Glomerular visceral epithelial cell (primary cell): Measurements from ENCODE around the gene RBM26.
"Not testable (repeated sequence)": the region's sequence is repeated elsewhere in the genome, so short reads cannot be mapped to it uniquely, and the experiment has no call there.

Source experiments
- DNase-seq: peaks from one replicate; pipeline ENCODE4 v3.0.0-alpha.2; 2016; ENCODE audit errors: extremely low spot score

Gene RBM26

DNA sequence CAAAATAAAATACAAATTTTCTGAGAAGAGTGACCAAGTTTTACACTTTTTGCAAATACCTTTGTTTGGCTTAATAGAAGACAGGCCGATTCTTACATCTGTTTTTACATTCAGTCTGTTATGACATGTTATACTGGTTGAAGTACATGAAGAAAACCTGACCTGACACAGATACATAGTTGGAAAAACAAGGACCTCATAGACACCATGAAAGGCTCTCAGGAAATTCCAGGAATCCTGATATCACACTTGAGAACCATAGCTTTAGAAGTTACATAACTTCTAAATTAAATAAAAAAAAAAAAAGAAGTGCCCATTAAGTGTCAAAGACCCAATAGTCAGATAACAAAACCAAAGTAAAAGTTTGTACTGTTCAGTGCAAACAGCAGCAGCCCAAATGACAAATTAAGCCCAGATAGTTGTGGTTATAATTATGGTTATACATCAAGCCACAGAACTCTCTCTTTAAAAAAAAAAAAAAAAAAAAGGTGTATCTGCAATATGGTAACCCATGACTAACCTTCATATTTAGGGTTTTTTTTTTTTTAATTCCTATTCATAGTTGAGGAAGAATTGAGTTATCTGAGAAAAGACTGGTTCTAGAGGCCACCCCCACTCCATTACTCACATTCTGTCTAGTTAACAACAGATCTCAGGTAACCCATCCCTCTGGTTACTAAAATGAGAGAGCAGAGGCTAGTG, 19.8 kb downstream of the RBM26 start:
- DNase-seq, result no peak

DNA sequence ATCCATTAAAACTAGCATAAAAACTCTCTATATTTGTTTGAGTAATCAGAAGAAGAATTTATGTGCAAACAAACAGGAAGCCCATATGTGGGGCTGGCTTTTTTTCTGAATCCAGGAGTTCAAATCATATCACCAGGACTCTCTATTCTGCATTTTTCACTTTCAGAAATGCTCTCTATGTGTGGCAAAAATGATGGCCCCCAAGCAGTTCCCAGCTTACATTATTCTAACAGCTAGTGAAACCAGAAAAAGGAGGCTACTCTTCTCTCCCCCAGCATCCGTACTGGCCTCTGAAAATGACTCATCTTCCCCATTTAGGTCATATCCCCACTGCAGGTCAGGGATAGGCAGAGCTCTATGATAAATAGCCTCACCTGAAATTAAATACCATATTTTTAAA, 20.4 kb downstream of the RBM26 start:
- DNase-seq, result peak; percentile 26

DNA sequence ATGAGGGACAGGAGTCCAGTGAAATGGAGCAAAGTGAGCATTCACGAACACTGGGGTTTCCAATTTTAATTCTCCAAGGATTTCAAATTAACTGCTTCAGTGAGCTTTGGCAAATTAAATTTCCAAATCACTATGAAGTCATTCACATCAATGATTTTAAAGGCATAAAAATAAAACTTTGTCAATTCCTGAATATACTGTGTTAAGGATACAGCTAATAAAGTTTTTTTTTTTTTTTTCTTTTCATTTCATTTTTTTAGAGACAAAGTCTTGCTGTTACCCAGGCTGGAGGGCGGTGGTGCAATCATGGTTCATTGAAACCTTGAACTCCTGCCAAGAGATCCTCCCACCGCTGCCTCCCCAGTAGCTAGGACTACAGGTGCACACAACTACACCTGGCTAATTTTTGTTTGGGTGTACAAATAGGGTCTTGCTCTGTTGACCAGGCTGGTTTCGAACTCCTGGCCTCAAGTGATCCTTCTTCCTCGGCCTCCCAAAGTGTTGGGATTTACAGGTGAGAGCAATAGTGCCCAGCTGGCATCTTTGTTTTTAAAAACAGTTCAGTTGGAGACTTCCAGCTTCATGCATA, 21.9 kb downstream of the RBM26 start:
- no peak for DNase-seq

DNA sequence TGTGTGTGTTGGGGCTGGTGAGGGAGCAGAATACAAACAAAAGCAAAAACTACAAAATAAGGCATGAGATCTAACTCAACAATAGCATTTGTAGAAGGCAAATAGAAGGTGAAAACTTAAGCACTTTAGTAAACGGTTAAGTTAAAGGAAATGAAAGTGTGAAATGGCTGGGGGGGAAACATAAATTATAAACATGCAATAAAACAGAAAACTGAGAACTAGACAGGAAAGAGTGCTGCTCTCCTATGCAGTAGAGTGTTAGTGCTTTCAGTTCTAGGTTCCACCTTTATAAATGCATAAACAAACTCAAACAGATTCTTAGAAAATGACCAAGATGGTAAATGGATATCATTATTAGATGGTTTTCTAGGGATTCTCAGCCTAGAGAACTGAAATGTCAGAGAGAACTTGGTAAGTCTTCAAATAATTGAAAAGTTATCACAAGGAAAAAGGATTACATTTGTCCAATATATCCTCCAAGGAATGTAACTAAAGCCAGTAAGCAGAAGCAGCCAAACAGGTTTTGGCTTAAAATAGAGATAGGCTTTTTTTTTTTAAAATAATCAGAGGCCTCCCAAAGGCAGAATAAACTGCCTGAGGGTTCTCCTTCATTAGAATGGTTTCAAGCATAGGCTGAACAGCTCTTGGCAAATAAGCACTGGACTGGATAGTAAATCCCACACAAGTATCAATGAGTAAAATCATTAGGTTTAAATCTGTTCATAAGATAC, 23.3 kb downstream of the RBM26 start:
- no peak for DNase-seq

DNA sequence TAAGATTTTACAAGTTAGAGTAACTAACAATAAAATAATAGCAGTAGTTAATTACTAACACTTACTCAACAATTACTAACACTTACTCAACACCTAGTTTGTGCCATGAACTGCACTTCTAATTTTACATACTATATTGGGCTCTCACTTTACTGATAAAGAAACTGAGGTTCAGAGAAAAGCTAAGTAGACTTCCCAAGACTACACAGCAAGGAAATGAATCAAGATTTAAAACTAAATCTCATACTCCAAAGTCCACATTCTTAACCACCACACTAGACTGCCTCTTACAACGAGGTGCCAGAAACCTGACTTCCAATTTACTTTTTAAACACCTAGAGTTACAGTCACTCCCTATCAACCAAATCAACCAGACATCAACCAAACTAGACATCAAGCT, 25.1 kb downstream of the RBM26 start:
- DNase-seq, result no peak

DNA sequence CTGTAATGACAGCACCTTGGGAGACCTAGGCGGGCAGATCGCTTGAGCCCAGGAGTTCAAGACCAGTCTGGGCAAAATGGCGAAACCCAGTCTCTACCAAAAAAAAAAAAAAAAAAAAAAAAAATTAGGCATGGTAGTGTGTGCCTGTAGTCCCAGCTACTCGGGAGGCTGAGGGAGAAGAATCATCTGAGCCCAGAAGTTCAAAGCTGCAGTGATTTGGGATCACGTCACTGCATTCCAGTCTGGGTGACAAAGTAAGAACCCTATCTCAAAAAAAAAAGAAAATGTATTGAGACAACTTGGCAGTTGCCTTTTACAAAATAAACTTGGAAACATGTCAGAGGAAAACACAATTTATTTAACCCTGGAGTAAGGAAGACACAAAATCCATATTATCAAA, 26.8 kb downstream of the RBM26 start:
- no peak for DNase-seq

DNA sequence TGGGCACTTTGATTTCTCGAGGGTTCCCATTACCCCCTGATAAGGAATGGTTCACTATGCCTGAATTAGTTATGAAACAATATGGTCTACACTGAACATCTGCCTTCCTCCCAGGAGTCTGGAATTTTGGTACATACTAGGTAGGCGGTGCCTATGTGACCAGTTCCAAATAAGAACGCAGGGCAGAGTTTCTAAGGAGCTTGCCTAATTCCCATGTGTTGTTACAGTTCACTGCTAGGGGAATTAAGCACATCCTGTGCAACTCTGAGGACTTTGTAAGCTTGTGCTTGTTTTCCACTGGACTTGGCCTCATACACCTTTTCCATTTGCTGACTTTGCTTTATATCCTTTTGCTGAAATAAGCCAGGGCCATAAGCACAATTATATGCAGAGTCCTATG, 29.2 kb downstream of the RBM26 start:
- no peak for DNase-seq

DNA sequence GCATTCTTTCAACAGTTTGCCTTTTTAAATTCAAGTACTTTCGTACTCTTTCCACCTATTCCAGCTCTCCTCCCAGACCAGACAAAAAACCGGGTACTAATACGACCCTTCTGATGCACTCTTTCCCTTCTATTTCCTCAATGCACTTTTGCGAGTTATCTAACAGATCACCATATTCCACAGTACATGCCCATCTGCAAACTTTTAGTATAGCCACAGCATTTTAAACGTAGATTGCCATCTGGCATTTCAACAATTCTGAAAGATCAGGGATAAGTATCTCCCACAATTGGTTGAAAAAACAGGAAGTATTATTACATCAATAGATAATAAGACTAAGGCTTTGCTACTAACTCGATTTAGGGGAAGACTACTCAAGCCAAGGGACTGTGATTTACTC, 31.5 kb downstream of the RBM26 start:
- no peak for DNase-seq

DNA sequence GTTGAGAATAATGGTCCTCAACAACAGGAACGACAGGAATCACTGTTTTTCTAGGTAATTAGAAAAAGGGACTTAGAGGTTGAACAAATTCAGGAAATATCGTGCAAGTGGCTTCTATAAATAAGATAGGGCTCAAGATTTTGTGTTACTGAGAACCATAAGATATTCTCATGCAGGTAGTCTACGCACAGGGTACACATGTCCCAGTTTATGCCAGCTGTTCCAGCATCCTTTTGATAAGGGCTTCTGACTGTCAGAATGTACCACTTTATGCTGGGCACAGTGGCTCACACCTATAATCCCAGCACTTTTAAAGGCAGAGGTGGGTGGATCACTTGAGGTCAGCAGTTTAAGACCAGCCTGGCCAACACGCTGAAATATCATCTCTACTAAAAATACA, 32.1 kb downstream of the RBM26 start:
- no peak for DNase-seq

DNA sequence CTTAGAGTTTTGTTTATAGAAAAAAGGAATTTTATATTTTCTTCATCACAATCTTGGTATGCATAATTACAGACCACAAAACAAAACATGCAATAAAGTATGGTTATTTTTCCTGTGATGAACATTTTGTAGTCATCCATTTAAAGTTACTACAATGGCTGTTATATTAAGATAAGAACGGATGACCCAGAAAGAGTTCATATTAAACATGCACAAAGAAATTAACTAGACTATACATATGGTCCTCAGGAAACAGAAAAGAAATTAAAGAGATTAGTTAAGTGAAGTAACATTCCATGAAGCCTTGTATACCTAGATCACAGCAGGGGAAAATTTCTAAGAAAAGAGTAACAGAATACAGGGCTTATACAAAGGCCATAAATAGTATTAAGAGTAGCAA, 36.8 kb downstream of the RBM26 start:
- no peak for DNase-seq

DNA sequence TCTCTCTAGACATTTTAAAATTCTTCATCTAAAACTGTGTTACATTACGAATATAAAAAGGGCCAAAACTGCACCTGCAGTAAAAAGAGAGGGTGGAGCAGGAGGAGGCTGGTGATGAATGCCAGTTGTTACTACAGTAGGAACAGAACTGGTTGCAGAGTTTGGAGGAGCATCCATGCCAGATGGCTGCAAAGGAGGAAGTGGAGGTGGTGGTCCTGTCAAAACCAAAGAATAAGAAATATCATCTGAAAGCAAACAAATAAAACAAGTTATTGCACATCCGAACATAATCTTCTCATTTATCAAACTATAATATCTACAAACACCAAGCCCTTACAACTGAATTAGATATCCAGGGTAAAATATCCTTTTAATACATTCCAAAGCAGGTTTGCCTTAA, 40.1 kb downstream of the RBM26 start:
- no peak for DNase-seq

DNA sequence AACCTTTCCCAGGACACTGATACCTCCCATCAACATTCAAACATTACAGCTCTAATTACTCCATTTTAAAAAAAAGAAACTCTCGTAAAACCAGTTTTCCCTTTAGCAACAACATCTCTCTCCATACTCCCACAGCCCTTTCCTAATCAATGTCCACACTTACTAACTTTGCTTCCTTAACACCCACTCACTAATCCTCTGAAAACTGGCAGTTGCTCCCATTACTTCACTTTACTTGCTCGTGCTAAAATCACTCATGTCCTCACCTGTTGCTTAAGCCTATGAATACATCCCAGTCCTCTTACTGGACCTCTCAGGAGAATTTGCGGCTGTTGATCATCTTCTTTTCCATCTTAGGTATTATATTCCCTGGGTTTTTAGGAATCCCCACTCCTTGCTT, 44.8 kb downstream of the RBM26 start:
- DNase-seq, result no peak

DNA sequence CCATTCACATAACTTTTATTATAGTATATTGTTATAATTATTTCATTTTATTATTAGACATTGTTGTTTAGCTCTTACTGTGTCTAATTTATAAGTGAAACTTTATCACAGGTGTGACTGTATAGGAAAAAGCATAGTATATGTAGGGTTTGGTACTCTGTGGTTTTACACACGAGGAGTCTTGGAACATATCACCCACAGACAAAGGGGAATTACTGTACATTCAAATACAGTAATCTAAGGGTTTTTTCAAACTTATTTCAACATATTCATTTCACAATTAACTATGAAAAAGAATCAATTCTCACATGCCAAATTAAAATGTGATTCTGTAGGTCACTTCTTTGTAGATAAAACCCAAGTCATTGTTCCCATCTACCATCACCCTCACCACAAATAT, 46.0 kb downstream of the RBM26 start:
- no peak for DNase-seq

DNA sequence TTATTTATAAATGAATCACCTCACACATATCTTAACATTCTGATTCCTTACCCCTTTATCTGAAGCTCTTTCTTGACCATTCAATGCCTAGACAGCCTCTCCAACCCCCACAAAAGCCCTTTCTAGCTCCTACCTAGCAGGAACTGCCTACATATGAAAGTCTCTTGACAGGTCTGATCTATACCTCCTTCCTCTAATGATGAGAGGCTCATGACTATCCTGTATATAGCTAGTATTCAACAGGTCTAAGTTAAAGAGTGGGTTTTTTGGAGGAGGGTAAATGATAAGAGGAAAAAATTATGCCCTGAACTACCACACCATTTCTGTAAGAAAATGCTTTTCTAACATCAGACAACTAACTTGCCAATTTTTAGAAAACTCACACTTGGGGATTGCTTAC, 47.0 kb downstream of the RBM26 start:
- DNase-seq, result no peak

DNA sequence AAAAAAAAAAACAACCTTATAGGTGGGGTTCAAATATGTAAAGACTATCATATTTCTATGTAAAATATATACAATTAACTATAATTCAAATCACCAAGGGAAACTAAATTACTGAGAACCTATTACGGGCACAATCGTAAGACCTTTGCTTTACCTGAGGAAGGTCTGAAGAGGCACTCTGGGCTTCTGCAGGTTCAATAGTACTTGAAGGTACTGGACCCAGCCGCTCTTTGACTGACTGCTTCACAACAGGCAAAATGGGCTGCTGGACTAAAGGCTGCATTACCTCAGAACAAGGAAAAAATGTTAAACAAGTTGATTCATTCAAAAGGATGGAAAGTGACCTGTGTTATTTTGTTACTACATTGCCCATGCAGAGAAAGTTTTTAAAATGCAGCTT, 51.8 kb downstream of the RBM26 start:
- no peak for DNase-seq

DNA sequence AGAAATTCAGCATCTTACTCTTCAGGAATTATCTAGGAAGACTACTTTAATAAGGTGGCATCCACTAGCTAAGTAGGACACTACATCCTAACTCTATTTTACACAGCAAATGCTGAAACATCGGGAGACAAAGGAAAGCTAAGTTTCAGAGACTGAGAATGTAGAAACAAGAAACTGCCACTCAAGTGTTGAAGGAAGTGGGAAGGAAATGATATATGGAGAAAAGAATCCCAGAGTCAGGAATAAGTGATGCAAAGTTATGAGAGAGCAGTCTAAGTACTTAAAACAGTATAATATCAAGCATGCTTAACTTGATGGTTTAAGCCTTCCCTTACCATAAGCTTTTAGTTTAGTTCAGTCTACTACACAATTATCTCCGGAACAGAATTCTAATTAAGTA, 52.4 kb downstream of the RBM26 start:
- DNase-seq, result no peak

DNA sequence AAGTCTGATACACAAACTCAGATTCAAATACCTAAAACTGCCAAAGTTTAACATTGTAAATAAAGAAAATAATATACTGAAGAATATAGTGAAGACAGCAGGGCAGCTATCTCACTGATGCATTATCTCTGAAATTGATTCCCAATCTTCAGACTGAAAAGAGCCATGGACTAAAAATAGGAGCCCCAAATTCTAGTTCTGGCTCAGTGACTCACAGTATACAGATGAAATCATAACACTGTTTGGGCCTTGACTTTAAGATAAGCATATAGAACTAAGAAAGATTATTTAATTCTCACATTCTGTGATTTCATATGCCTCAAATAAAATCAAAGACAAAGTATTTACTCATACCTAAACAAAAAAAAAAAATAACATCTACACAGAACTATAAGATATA, 53.9 kb downstream of the RBM26 start:
- no peak for DNase-seq

DNA sequence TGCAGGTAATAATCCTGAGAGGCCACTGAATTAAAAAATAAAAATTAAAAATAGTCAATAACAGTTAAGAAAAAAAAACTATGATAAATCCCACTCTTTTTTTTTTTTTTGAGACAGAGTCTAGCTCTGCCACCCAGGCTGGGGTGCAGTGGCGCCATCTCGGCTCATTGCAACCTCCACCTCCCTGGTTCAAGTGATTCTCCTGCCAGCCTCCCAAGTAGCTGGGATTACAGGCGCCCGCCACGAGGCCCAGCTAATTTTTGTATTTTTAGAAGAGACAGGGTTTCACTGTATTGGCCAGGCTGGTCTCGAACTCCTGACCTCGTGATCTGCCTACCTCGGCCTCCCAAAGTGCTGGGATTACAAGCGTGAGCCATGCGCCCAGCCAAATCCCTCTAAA, 56.4 kb downstream of the RBM26 start:
- DNase-seq, result not testable (repeated sequence)

DNA sequence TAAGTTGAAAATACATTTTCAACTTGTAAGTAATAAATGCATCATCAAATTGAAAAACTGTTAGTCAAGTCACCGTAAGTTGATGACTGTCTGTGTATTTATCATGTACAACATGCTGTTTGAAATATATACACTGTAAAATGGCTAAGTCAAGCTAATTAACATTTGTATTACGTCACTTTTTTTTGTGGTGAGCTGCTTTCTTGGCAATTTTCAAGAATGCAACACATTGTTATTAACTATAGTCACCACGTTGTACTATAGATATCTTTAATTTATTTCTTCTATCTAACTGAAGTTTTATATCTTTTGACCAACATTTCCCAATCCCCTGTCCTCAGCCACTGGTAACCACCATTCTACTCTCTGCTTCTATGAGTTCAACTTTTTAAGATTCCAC, 57.0 kb downstream of the RBM26 start:
- no peak for DNase-seq

DNA sequence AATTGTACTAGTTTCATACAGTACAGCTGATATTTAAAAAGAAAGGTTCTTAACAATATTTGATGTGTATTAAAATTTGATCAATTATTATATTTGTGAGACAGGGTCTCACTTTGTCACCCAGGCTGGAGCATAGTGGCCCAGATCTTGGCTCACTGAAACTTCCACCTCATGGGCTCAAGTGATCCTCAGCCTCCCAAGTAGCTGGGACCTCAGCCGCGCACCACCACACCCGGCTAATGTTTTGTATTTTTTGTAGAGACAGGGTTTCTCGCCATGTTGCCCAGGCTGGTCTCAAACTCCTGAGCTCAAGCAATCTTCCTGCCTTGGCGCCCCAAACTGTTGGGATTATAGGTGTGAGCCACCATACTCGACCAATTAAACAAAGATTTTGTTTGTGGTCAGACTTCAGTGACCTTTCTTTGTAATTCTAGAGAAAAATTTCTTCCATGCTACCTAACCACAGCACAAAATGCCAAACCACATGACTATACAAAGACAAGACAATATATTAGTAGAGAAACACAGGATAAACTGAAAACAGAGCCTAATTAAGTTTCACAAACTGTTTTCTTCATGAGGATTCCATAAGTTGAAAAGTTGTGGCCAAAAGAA, 59.6 kb downstream of the RBM26 start:
- DNase-seq, result peak; percentile 1

DNA sequence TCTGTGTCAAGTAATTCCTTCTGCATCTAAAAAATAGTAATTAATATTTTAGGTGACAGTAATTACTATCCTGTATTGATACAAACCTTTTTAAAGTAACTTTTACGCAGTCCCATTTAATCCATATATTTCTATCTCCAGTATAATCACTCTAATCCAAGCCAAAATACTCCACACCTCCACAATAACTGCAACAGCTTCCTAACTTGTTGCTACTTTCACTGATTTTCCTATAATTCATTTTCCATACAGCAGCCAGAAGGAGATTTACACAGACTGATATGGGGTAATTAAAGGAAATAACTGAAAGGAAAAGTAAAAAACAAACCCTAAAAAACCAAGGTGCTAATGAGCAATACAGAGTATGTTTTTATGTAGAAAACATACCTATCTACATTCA, 64.9 kb downstream of the RBM26 start:
- DNase-seq, result no peak

DNA sequence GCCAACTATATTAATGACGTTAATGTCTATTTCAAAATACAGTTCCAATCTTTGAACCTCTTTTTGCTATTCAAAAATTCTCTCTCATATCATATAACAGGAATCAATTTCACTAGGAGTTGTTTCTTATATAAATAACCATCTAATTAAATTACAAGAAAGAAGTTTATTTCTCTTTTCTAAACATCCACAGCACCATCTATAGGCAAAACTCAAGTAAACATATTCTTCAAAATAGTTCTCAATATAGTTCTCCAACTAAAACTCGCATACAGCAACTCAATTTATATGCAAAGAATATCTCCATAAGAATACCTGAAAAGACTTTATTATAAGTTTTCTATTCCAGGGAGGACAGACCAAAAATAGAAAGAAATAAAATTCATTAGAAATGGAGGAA, 65.6 kb downstream of the RBM26 start:
- DNase-seq, result no peak

DNA sequence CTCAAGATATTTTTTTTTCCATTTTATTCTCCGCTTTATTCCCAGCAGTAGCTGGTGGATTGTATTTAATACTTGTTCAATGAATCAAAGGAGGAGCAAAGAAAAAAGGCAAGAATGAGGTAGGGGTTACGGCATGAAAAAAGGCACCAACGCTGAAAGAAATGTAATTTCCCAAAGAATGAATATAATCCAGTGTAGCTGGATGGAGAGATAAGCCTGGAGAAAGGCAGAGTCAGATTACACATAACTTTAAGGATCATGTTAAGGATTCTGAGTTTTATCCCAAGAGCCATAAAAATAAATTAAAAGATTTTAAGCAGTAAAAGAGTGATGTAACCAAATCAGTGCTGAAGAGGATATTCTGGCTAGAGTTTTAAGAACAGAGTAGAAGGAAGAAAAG, 67.7 kb downstream of the RBM26 start:
- no peak for DNase-seq
